ENCODE measurements around the gene IVD.

DNA sequence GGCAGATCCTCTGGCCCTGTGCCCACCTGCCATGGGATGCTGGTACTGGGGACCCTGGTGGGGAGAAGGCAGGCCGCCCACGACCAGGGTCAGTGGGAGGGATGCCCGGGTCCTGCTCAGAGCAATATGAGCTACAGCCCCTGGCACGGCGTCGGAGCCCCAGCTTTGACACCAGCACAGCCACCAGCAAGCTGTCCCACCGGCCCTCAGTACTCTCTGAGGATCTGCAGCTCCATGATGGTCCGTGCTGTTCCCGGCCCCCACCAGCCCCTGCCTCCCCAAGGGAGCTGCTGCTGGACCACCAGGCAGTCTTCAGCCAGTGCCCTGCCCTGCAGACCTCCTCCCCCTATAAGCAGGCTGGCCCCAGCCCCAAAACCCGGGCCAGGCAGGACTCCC lies 36.1 kb upstream of the IVD start:
- TF ChIP-seq CTCF (IDR thresholded peaks at IDR 0.05) (no peak), POLR2AphosphoS5 (IDR thresholded peaks at IDR 0.05) (no peak), POLR2A (IDR thresholded peaks at IDR 0.05; ENCODE audit: low read depth) (no peak)

Measured in esophagus muscularis mucosa (tissue), 3 donors.